ENCODE results near the gene CDX1.
A peak's percentile ranks its signal among the peaks of the same experiment; 100 is the strongest.

CDX1 gene

DNA sequence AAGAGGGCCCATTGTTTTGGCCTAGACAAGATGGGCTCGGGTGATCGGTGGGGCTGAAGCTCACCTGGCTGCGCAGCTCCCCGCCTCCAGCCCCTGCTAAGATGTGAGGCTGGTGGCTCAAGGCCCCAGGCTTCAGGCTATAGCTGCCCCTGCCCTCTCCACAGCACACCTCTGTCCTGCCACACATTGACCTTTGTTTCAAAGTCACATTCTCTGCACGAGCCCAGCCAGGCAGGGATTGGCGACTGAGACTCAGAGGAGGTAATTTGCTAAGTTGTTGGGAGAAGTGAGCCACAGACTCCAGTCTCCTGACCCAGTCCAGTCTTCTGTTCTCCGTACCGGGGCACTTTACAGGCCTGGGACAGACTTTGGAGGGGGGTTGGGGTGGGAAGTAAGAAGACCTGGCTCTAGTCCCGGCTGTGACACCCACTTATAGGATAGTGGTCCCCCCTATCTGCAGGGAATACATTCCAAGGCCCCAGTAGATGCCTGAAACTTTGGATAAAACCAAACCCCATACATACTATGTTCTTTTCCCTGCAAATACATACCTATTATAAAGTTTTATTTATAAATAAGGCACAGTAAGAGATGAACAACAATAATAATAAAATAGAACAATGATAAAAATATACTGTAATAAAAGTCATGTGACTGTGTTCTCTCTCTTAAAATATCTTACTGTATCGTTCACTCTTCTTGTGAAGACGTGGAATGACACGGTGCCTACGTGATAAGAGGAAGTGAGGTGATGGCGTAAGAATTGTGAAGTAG is 24.2 kb upstream of the CDX1 start:
- TF ChIP-seq, protein P1, sequence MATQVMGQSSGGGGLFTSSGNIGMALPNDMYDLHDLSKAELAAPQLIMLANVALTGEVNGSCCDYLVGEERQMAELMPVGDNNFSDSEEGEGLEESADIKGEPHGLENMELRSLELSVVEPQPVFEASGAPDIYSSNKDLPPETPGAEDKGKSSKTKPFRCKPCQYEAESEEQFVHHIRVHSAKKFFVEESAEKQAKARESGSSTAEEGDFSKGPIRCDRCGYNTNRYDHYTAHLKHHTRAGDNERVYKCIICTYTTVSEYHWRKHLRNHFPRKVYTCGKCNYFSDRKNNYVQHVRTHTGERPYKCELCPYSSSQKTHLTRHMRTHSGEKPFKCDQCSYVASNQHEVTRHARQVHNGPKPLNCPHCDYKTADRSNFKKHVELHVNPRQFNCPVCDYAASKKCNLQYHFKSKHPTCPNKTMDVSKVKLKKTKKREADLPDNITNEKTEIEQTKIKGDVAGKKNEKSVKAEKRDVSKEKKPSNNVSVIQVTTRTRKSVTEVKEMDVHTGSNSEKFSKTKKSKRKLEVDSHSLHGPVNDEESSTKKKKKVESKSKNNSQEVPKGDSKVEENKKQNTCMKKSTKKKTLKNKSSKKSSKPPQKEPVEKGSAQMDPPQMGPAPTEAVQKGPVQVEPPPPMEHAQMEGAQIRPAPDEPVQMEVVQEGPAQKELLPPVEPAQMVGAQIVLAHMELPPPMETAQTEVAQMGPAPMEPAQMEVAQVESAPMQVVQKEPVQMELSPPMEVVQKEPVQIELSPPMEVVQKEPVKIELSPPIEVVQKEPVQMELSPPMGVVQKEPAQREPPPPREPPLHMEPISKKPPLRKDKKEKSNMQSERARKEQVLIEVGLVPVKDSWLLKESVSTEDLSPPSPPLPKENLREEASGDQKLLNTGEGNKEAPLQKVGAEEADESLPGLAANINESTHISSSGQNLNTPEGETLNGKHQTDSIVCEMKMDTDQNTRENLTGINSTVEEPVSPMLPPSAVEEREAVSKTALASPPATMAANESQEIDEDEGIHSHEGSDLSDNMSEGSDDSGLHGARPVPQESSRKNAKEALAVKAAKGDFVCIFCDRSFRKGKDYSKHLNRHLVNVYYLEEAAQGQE (IDR thresholded peaks at IDR 0.05; ENCODE audit: insufficient replicate concordance, low read depth), result no peak
- TF ChIP-seq SPI1 (IDR thresholded peaks at IDR 0.05; ENCODE audit: borderline replicate concordance, low read depth), result peak; percentile 97
- no peak overlapping the region; the same call in 1 of the 2 replicates for H3K27ac ChIP-seq (replicated peaks)
- H3K4me3 ChIP-seq (replicated peaks; ENCODE audit: insufficient read depth, low read length), result no peak overlapping the region; the same call in 1 of the 2 replicates
- peak in 1 of 2 experiments; percentile 74 for DNase-seq (ENCODE audit: low read depth in 1 of 2, low spot score in 1 of 2)
- H3K27me3 ChIP-seq (ENCODE audit: insufficient read depth, poor library complexity, severe bottlenecking), result no peaks in the 10 kb centered on the region

GRCh38 chr5:150142959-150143349 is 23.6 kb upstream of the CDX1 start:
- Histone ChIP-seq H3K27me3 (ENCODE audit: insufficient read depth, poor library complexity, severe bottlenecking) (no peaks in the 10 kb centered on the region), H3K4me3 (replicated peaks; ENCODE audit: insufficient read depth, low read length) (no peak overlapping the region; the same call in 1 of the 2 replicates), H3K27ac (replicated peaks) (peak overlapping the region; percentile 30; the same call in 1 of the 2 replicates)
- DNase-seq (ENCODE audit: low read depth in 1 of 2, low spot score in 1 of 2), result no peak
- TF ChIP-seq, protein P1 (IDR thresholded peaks at IDR 0.05; ENCODE audit: insufficient replicate concordance, low read depth), result no peak
- TF ChIP-seq POLR2AphosphoS5 (IDR thresholded peaks at IDR 0.05; ENCODE audit: low read depth), result no peak
- no peak for TF ChIP-seq CTCF (IDR thresholded peaks at IDR 0.05; ENCODE audit: insufficient read depth, low read length)
- no peak for TF ChIP-seq GABPA (IDR thresholded peaks at IDR 0.05; ENCODE audit: low read depth)
- TF ChIP-seq SPI1 (IDR thresholded peaks at IDR 0.05; ENCODE audit: borderline replicate concordance, low read depth), result no peak

GRCh38 chr5:150143350-150144245 is 23.0 kb upstream of the CDX1 start:
- TF ChIP-seq, protein P1 (IDR thresholded peaks at IDR 0.05; ENCODE audit: insufficient replicate concordance, low read depth), result no peak
- TF ChIP-seq GABPA (IDR thresholded peaks at IDR 0.05; ENCODE audit: low read depth) (no peak), CTCF (IDR thresholded peaks at IDR 0.05; ENCODE audit: insufficient read depth, low read length) (no peak)
- H3K27me3 ChIP-seq (ENCODE audit: insufficient read depth, poor library complexity, severe bottlenecking), result no peaks in the 10 kb centered on the region
- no peak for DNase-seq (ENCODE audit: low read depth in 1 of 2, low spot score in 1 of 2)
- no peak overlapping the region for H3K4me3 ChIP-seq (replicated peaks; ENCODE audit: insufficient read depth, low read length)
- peak overlapping the region; percentile 30; the same call in 1 of the 2 replicates for H3K27ac ChIP-seq (replicated peaks)

Measured in HL-60 (cell line).